Upper lobe of right lung (tissue), 1 donor: Measurements from ENCODE around the gene GPR173. TPM values are rescaled to one million over a fixed set of nuclear protein-coding genes. Genes with fewer than 3 reads are reported as not detected.

Source experiments
- ATAC-seq: fragments of 200-7000 bp; cut with Tn5 transposase; one replicate; pipeline ENCODE4 v1.9.1; 2020; ENCODE audit warnings: mild to moderate bottlenecking, moderate library complexity
- DNase-seq: peaks from one replicate; pipeline ENCODE4 v3.0.0-alpha.2; 2020
- H3K27ac ChIP-seq: fragments of 200-600 bp; one replicate; pipeline ENCODE4 v1.8.0; 2022
- H3K27me3 ChIP-seq: fragments of 200-600 bp; one replicate; pipeline ENCODE4 v1.8.0; 2022; ENCODE audit warnings: mild to moderate bottlenecking
- H3K36me3 ChIP-seq: fragments of 200-600 bp; one replicate; pipeline ENCODE4 v1.8.0; 2022
- H3K4me1 ChIP-seq: fragments of 200-600 bp; one replicate; pipeline ENCODE4 v1.8.0; 2022
- H3K4me3 ChIP-seq: fragments of 200-600 bp; one replicate; pipeline ENCODE4 v1.8.0; 2022; ENCODE audit warnings: mild to moderate bottlenecking
- H3K9me3 ChIP-seq: fragments of 200-600 bp; one replicate; pipeline ENCODE4 v1.8.0; 2022
- CTCF ChIP-seq: fragments of 200-600 bp; IDR thresholded peaks from one replicate; pipeline ENCODE4 v1.8.0; 2022; ENCODE audit warnings: antibody characterized with exemption
- intact Hi-C: fragments of 100-400 bp; cut with DNase I; formaldehyde crosslinking; loops from one replicate; pipeline ENCODE4 v1.11.0; 2022
- total RNA-seq: library from RNA; stranded (reverse); fragmentation: NEBNext Ultra II Directional; extraction: Animal tissue kit (Norgen Biotek cat#: 25700); gene quantifications from one replicate; pipeline ENCODE4 v1.2.1, GENCODE V29; 2021
- donor health status: DM: no; HTN: yes; CAD: no; lungs with severe emphysema.

Gene GPR173
- total RNA-seq, 1 donor from 2014 or later: 1.3 TPM

GRCh38 chrX:53093177-53093655 lies 44.6 kb downstream of the GPR173 start:
- Histone ChIP-seq H3K4me1 (no peaks in the 10 kb centered on the region), H3K36me3 (no peaks in the 10 kb centered on the region), H3K4me3 (peak overlapping the region; percentile 64), H3K27me3 (no peaks in the 10 kb centered on the region), H3K9me3 (no peaks in the 10 kb centered on the region), H3K27ac (peak overlapping the region; percentile 89)
- intact Hi-C loops: no loop called here
- ATAC-seq: peak; percentile 82
- peak; percentile 52 for TF ChIP-seq CTCF
- DNase-seq: peak; percentile 91

GRCh38 chrX:53093748-53094581 lies 45.4 kb downstream of the GPR173 start, which contains the start of gene KANTR:
KANTR (plus strand) TSS chrX:53094142; CDS start chrX:53124273, 30,131 bp downstream.
- DNase-seq (peak; percentile 88), ATAC-seq (peak; percentile 91)
- no peaks in the 10 kb centered on the region for H3K36me3 ChIP-seq
- no peaks in the 10 kb centered on the region for H3K4me1 ChIP-seq
- peak within 1 kb of the TSS; percentile 64 for H3K4me3 ChIP-seq
- H3K27ac ChIP-seq: peak within 1 kb of the TSS; percentile 89
- TF ChIP-seq CTCF: no peak
- H3K9me3 ChIP-seq: no peaks in the 10 kb centered on the region
- no peaks in the 10 kb centered on the region for H3K27me3 ChIP-seq
- intact Hi-C loops: no loop called here

- no peak for TF ChIP-seq CTCF
- DNase-seq (no peak), ATAC-seq (no peak)
- peak overlapping the region; percentile 89 for H3K27ac ChIP-seq
- no peaks in the 10 kb centered on the region for H3K27me3 ChIP-seq
- no peaks in the 10 kb centered on the region for H3K9me3 ChIP-seq
- peak overlapping the region; percentile 64 for H3K4me3 ChIP-seq
- H3K36me3 ChIP-seq: no peaks in the 10 kb centered on the region
- no peaks in the 10 kb centered on the region for H3K4me1 ChIP-seq
- intact Hi-C loops: no loop called here
These were observed 46.0 kb downstream of the GPR173 start for GRCh38 chrX:53094582-53094905.

- no peaks in the 10 kb centered on the region for H3K36me3 ChIP-seq
- no peaks in the 10 kb centered on the region for H3K9me3 ChIP-seq
- no peaks in the 10 kb centered on the region for H3K4me1 ChIP-seq
- intact Hi-C loops: no loop called here
- ATAC-seq (no peak), DNase-seq (no peak)
- TF ChIP-seq CTCF: no peak
- H3K4me3 ChIP-seq: no peak overlapping the region
- H3K27me3 ChIP-seq: no peaks in the 10 kb centered on the region
- no peak overlapping the region for H3K27ac ChIP-seq
These were observed 47.2 kb downstream of the GPR173 start for GRCh38 chrX:53095796-53096195.

- intact Hi-C loops: no loop called here
- Histone ChIP-seq H3K9me3 (no peaks in the 10 kb centered on the region), H3K27ac (no peak overlapping the region), H3K36me3 (no peaks in the 10 kb centered on the region), H3K4me3 (no peak overlapping the region), H3K27me3 (no peaks in the 10 kb centered on the region), H3K4me1 (no peaks in the 10 kb centered on the region)
- ATAC-seq: no peak
- no peak for TF ChIP-seq CTCF
- no peak for DNase-seq
These were observed 66.4 kb downstream of the GPR173 start for GRCh38 chrX:53114864-53115549.
